Keratinocyte (primary cell): ENCODE measurements around the gene CPNE4. TPM values are rescaled to one million over a fixed set of nuclear protein-coding genes. Genes with fewer than 3 reads are reported as not detected.

ENCODE experiments used
- DNase-seq: peaks from one replicate; pipeline ENCODE4 v3.0.0-alpha.2; 2011; ENCODE audit warnings: low read depth, missing footprints, low spot score
- FAIRE-seq: peaks from 2 replicates; lab custom pipeline; 2011; peaks lifted over from hg19 to GRCh38; lab: Jason Lieb, UNC
- H2AFZ ChIP-seq: 2 replicates; pipeline ENCODE4 v1.6.0; 2012; ENCODE audit warnings: low read length, control low read depth, inconsistent platforms; ENCODE audit not compliant: control insufficient read depth
- H3K27ac ChIP-seq: 2 replicates; pipeline ENCODE4 v1.5.1; 2011; ENCODE audit warnings: low read length; ENCODE audit not compliant: control insufficient read depth, insufficient read depth
- H3K27me3 ChIP-seq: 3 replicates; pipeline ENCODE4 v1.6.0; 2011; ENCODE audit warnings: low read length; ENCODE audit not compliant: control insufficient read depth, insufficient read depth; ENCODE audit errors: extremely low read depth
- H3K36me3 ChIP-seq, 2 experiments: 2 replicates in 1 of 2; 3 replicates in 1 of 2; pipeline ENCODE4 v1.5.1; 2011; ENCODE audit warnings: low read length in 2 of 2, mild to moderate bottlenecking in 1 of 2; ENCODE audit not compliant: control insufficient read depth in 2 of 2, insufficient read depth in 2 of 2; ENCODE audit errors: extremely low read depth in 1 of 2
- H3K4me1 ChIP-seq: 3 replicates; pipeline ENCODE4 v1.5.1; 2011; ENCODE audit warnings: low read length; ENCODE audit not compliant: control insufficient read depth, insufficient read depth; ENCODE audit errors: extremely low read depth
- H3K4me2 ChIP-seq: 3 replicates; pipeline ENCODE4 v1.6.0; 2011; ENCODE audit warnings: low read depth, low read length; ENCODE audit not compliant: control insufficient read depth, insufficient read depth; ENCODE audit errors: extremely low read depth
- H3K4me3 ChIP-seq, 3 experiments: fragments of 200-600 bp in 1 of 3; sonication (generic) in 1 of 3; 2 replicates in 2 of 3; 3 replicates in 1 of 3; pipeline ENCODE4 v1.5.1; 2011 to 2016; ENCODE audit warnings: low read length in 3 of 3, mild to moderate bottlenecking in 3 of 3, control low read depth in 2 of 3, inconsistent platforms in 1 of 3, low read depth in 1 of 3, mixed read lengths in 1 of 3, mixed run types in 1 of 3, moderate library complexity in 1 of 3; ENCODE audit not compliant: control insufficient read depth in 2 of 3, insufficient read depth in 2 of 3; ENCODE audit errors: extremely low read depth in 1 of 3
- H3K79me2 ChIP-seq: 2 replicates; pipeline ENCODE4 v1.6.0; 2012; ENCODE audit warnings: low read length; ENCODE audit not compliant: control insufficient read depth, insufficient read depth
- H3K9ac ChIP-seq: 3 replicates; pipeline ENCODE4 v1.6.0; 2011; ENCODE audit warnings: low read length; ENCODE audit not compliant: control insufficient read depth, insufficient read depth; ENCODE audit errors: extremely low read depth
- H3K9me1 ChIP-seq: 3 replicates; pipeline ENCODE4 v1.6.0; 2011; ENCODE audit warnings: low read length; ENCODE audit not compliant: control insufficient read depth, insufficient read depth; ENCODE audit errors: extremely low read depth
- H3K9me3 ChIP-seq: 2 replicates; pipeline ENCODE4 v1.5.1; 2012; ENCODE audit warnings: low read depth, low read length; ENCODE audit not compliant: control insufficient read depth
- H4K20me1 ChIP-seq: 3 replicates; pipeline ENCODE4 v1.6.0; 2011; ENCODE audit warnings: low read length; ENCODE audit not compliant: control insufficient read depth, insufficient read depth; ENCODE audit errors: extremely low read depth
- CTCF ChIP-seq, 3 experiments: IDR thresholded peaks in 1 of 3; conservative IDR thresholded peaks in 1 of 3; optimal IDR thresholded peaks in 1 of 3; 2 replicates in 2 of 3; 3 replicates in 1 of 3; pipeline versions ENCODE3 to v1.5.1; 2011; ENCODE audit warnings: low read length in 3 of 3, mild to moderate bottlenecking in 3 of 3, moderate library complexity in 2 of 3, control low read depth in 1 of 3, inconsistent platforms in 1 of 3; ENCODE audit not compliant: insufficient read depth in 2 of 3; ENCODE audit errors: extremely low read depth in 1 of 3
- EZH2 ChIP-seq: IDR thresholded peaks from one replicate; pipeline ENCODE4 v1.6.1; 2012; ENCODE audit warnings: inconsistent platforms, mild to moderate bottlenecking, low read length, moderate library complexity
- dilution Hi-C: fragments of 300-500 bp; cut with MboI; formaldehyde crosslinking; loops from one replicate; pipeline ENCODE4 v1.7.0; 2020; ENCODE audit warnings: low sequenced_read_pairs; ENCODE audit not compliant: extremely low pct_ligation_motif_present
- polyA plus RNA-seq, 5 experiments: library from polyadenylated mRNA; depleted of rRNA in 3 of 5; stranded (reverse) in 3 of 5; stranded (forward) in 1 of 5; unstranded in 1 of 5; fragments of >200 nt; gene quantifications; 1 replicate in 1 of 5; 2 replicates in 3 of 5; 3 replicates in 1 of 5; pipeline versions ENCODE4 v1.2.1 to v1.2.3, GENCODE V29; 2011 to 2012; ENCODE audit warnings: missing spikeins in 2 of 5, low read depth in 1 of 5, low replicate concordance in 1 of 5

Gene CPNE4
- polyA plus RNA-seq, 1 donor (not counting 4 experiments of a cell fraction or from before 2014, with no cell fraction given): 0.08 TPM

GRCh38 chr3:131714585-131715220, 320.1 kb downstream of the CPNE4 start:
- H3K4me1 ChIP-seq: no peaks in the 10 kb centered on the region
- H3K36me3 ChIP-seq: no peaks in the 10 kb centered on the region
- no peak for TF ChIP-seq EZH2
- no peak for TF ChIP-seq CTCF (optimal IDR thresholded peaks at IDR 0.05 in 1 of 3, IDR thresholded peaks at IDR 0.05 in 1 of 3, conservative IDR thresholded peaks at IDR 0.05 in 1 of 3; ENCODE audit: extremely low read depth in 1 of 3, insufficient read depth in 2 of 3, low read length in 3 of 3)
- H3K9ac ChIP-seq: no peak overlapping the region
- no peak for DNase-seq
- H3K9me3 ChIP-seq: no peaks in the 10 kb centered on the region
- no peaks in the 10 kb centered on the region for H3K27me3 ChIP-seq
- no peak overlapping the region for H3K27ac ChIP-seq
- H3K4me2 ChIP-seq: no peak overlapping the region
- FAIRE-seq: no peak
- no peaks in the 10 kb centered on the region for H3K79me2 ChIP-seq
- no peaks in the 10 kb centered on the region for H3K9me1 ChIP-seq
- no peaks in the 10 kb centered on the region for H4K20me1 ChIP-seq
- H3K4me3 ChIP-seq: no peak overlapping the region
- H2AFZ ChIP-seq: no peak overlapping the region
- dilution Hi-C loops: no loop called here

- no peaks in the 10 kb centered on the region for H3K4me1 ChIP-seq
- FAIRE-seq (no peak), DNase-seq (no peak)
- H4K20me1 ChIP-seq: no peaks in the 10 kb centered on the region
- no peak overlapping the region for H3K27ac ChIP-seq
- dilution Hi-C loops: no loop called here
- H3K4me3 ChIP-seq: no peak overlapping the region
- TF ChIP-seq CTCF (optimal IDR thresholded peaks at IDR 0.05 in 1 of 3, IDR thresholded peaks at IDR 0.05 in 1 of 3, conservative IDR thresholded peaks at IDR 0.05 in 1 of 3; ENCODE audit: extremely low read depth in 1 of 3, insufficient read depth in 2 of 3, low read length in 3 of 3) (no peak), EZH2 (no peak)
- no peaks in the 10 kb centered on the region for H3K9me1 ChIP-seq
- no peak overlapping the region for H3K4me2 ChIP-seq
- H2AFZ ChIP-seq: no peak overlapping the region
- H3K9me3 ChIP-seq: no peaks in the 10 kb centered on the region
- H3K36me3 ChIP-seq: no peaks in the 10 kb centered on the region
- no peaks in the 10 kb centered on the region for H3K79me2 ChIP-seq
- no peak overlapping the region for H3K9ac ChIP-seq
- no peaks in the 10 kb centered on the region for H3K27me3 ChIP-seq
These were observed 321.2 kb downstream of the CPNE4 start for GRCh38 chr3:131713416-131714123.
